Measurements from ENCODE around the gene TSPAN5. TPM values are rescaled to one million over a fixed set of nuclear protein-coding genes. Genes with fewer than 3 reads are reported as not detected.
"Not testable (repeated sequence)": the region's sequence is repeated elsewhere in the genome, so short reads cannot be mapped to it uniquely, and the experiment has no call there.

Gene TSPAN5
- total RNA-seq (ENCODE audit: insufficient read depth, low replicate concordance): 42.6 TPM

GRCh38 chr4:98658287-98659105, at the start of gene TSPAN5:
Gene TSPAN5 (minus strand): TSS chr4:98658611.
- peak; percentile 93 for DNase-seq (ENCODE audit: low spot score)

GRCh38 chr4:98706935-98707334, 48.5 kb upstream of the TSPAN5 start:
- no peak for DNase-seq (ENCODE audit: low spot score)

- no peak for DNase-seq (ENCODE audit: low spot score)
Measured at GRCh38 chr4:98706200-98706813, 47.9 kb upstream of the TSPAN5 start.

GRCh38 chr4:98705586-98705985, 47.2 kb upstream of the TSPAN5 start:
- not testable (repeated sequence) for DNase-seq (ENCODE audit: low spot score)

- no peak for DNase-seq (ENCODE audit: low spot score)
Measured at GRCh38 chr4:98700656-98701055, 42.2 kb upstream of the TSPAN5 start.

- no peak for DNase-seq (ENCODE audit: low spot score)
Measured at GRCh38 chr4:98694076-98694475, 35.7 kb upstream of the TSPAN5 start.

GRCh38 chr4:98692411-98692810, 34.0 kb upstream of the TSPAN5 start:
- DNase-seq (ENCODE audit: low spot score): peak; percentile 47

- DNase-seq (ENCODE audit: low spot score): no peak
Measured at GRCh38 chr4:98691588-98691987, 33.2 kb upstream of the TSPAN5 start.

GRCh38 chr4:98689507-98690174, 31.2 kb upstream of the TSPAN5 start:
- DNase-seq (ENCODE audit: low spot score): no peak

GRCh38 chr4:98688411-98689290, 30.2 kb upstream of the TSPAN5 start:
- peak; percentile 85 for DNase-seq (ENCODE audit: low spot score)

- peak; percentile 87 for DNase-seq (ENCODE audit: low spot score)
Measured at GRCh38 chr4:98687876-98688275, 29.5 kb upstream of the TSPAN5 start.

GRCh38 chr4:98686847-98687246, 28.4 kb upstream of the TSPAN5 start:
- DNase-seq (ENCODE audit: low spot score): peak; percentile 85

GRCh38 chr4:98686043-98686707, 27.8 kb upstream of the TSPAN5 start:
- peak; percentile 59 for DNase-seq (ENCODE audit: low spot score)

- DNase-seq (ENCODE audit: low spot score): no peak
Measured at GRCh38 chr4:98685225-98686042, 27.0 kb upstream of the TSPAN5 start.

- DNase-seq (ENCODE audit: low spot score): peak; percentile 55
Measured at GRCh38 chr4:98682719-98683118, 24.3 kb upstream of the TSPAN5 start.

GRCh38 chr4:98680806-98681205, 22.4 kb upstream of the TSPAN5 start:
- DNase-seq (ENCODE audit: low spot score): no peak

GRCh38 chr4:98679738-98680137, 21.3 kb upstream of the TSPAN5 start:
- no peak for DNase-seq (ENCODE audit: low spot score)

- no peak for DNase-seq (ENCODE audit: low spot score)
Measured at GRCh38 chr4:98677799-98678198, 19.4 kb upstream of the TSPAN5 start.

GRCh38 chr4:98674404-98675173, 16.2 kb upstream of the TSPAN5 start:
- no peak for DNase-seq (ENCODE audit: low spot score)
